ENCODE data around the gene SLC16A2.

The SLC16A2 gene

DNA sequence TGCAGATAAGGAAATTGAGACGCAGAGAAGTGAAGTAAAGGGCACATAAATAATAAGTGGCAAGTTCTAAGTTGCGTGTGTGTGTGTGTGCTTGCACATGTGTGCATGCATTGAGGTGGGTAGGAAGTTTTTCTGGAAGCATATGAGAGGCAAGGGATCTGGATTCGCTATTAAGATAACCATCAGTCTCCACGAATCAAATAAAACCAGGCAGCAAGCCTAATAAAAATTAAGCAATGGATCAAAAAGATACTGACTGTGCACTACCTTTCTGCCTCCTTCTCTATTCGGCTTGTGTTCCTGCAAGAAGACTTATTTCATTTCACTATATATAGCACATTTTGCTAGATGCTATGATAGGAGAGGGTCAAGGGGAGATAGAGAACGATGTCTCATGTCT lies 23.8 kb downstream of the SLC16A2 start:
- no peak for DNase-seq
- ATAC-seq (ENCODE audit: insufficient read depth, low read depth): no peak
- H3K27me3 ChIP-seq (ENCODE audit: insufficient read depth, low read length, poor library complexity): no peaks in the 10 kb centered on the region
- no peak overlapping the region for H2AFZ ChIP-seq (ENCODE audit: low read depth, low read length)
- H3K79me2 ChIP-seq (ENCODE audit: insufficient read depth, low read length): no peaks in the 10 kb centered on the region
- no peaks in the 10 kb centered on the region for H4K20me1 ChIP-seq (ENCODE audit: insufficient read depth, low read length)
- H3K9me3 ChIP-seq (ENCODE audit: insufficient read depth, low read length, severe bottlenecking): no peaks in the 10 kb centered on the region
- no peak overlapping the region for H3K4me3 ChIP-seq (ENCODE audit: low read depth in 1 of 2, low read length in 2 of 2)
- TF ChIP-seq EZH2 (IDR thresholded peaks at IDR 0.05; ENCODE audit: borderline replicate concordance, low read depth, low read length, severe bottlenecking): no peak
- TF ChIP-seq, protein P1, sequence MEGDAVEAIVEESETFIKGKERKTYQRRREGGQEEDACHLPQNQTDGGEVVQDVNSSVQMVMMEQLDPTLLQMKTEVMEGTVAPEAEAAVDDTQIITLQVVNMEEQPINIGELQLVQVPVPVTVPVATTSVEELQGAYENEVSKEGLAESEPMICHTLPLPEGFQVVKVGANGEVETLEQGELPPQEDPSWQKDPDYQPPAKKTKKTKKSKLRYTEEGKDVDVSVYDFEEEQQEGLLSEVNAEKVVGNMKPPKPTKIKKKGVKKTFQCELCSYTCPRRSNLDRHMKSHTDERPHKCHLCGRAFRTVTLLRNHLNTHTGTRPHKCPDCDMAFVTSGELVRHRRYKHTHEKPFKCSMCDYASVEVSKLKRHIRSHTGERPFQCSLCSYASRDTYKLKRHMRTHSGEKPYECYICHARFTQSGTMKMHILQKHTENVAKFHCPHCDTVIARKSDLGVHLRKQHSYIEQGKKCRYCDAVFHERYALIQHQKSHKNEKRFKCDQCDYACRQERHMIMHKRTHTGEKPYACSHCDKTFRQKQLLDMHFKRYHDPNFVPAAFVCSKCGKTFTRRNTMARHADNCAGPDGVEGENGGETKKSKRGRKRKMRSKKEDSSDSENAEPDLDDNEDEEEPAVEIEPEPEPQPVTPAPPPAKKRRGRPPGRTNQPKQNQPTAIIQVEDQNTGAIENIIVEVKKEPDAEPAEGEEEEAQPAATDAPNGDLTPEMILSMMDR (IDR thresholded peaks at IDR 0.05; ENCODE audit: borderline replicate concordance, extremely low read depth, low read length, poor library complexity, severe bottlenecking): no peak
- no peak overlapping the region for H3K4me2 ChIP-seq (ENCODE audit: insufficient read depth, low read length)
- H3K4me1 ChIP-seq (ENCODE audit: insufficient read depth, low read length): peaks cover 9% of the 10 kb centered on the region
- H3K36me3 ChIP-seq (ENCODE audit: insufficient read depth, low read length): no peaks in the 10 kb centered on the region
- no peak overlapping the region for H3K27ac ChIP-seq (ENCODE audit: low read length)
- no peak overlapping the region for H3K9ac ChIP-seq (ENCODE audit: low read depth, low read length)

GRCh38 chrX:74446876-74447275 lies 25.6 kb downstream of the SLC16A2 start:
- no peaks in the 10 kb centered on the region for H4K20me1 ChIP-seq (ENCODE audit: insufficient read depth, low read length)
- H3K4me1 ChIP-seq (ENCODE audit: insufficient read depth, low read length): peaks cover 9% of the 10 kb centered on the region
- ATAC-seq (ENCODE audit: insufficient read depth, low read depth) (no peak), DNase-seq (no peak)
- no peak overlapping the region for H2AFZ ChIP-seq (ENCODE audit: low read depth, low read length)
- H3K36me3 ChIP-seq (ENCODE audit: insufficient read depth, low read length): no peaks in the 10 kb centered on the region
- H3K27me3 ChIP-seq (ENCODE audit: insufficient read depth, low read length, poor library complexity): no peaks in the 10 kb centered on the region
- H3K79me2 ChIP-seq (ENCODE audit: insufficient read depth, low read length): no peaks in the 10 kb centered on the region
- H3K9me3 ChIP-seq (ENCODE audit: insufficient read depth, low read length, severe bottlenecking): no peaks in the 10 kb centered on the region
- TF ChIP-seq, protein P1 (IDR thresholded peaks at IDR 0.05; ENCODE audit: borderline replicate concordance, extremely low read depth, low read length, poor library complexity, severe bottlenecking): no peak
- TF ChIP-seq EZH2 (IDR thresholded peaks at IDR 0.05; ENCODE audit: borderline replicate concordance, low read depth, low read length, severe bottlenecking): no peak
- no peak overlapping the region for H3K27ac ChIP-seq (ENCODE audit: low read length)
- no peak overlapping the region for H3K4me2 ChIP-seq (ENCODE audit: insufficient read depth, low read length)
- no peak overlapping the region for H3K9ac ChIP-seq (ENCODE audit: low read depth, low read length)
- H3K4me3 ChIP-seq (ENCODE audit: low read depth in 1 of 2, low read length in 2 of 2): no peak overlapping the region

DNA sequence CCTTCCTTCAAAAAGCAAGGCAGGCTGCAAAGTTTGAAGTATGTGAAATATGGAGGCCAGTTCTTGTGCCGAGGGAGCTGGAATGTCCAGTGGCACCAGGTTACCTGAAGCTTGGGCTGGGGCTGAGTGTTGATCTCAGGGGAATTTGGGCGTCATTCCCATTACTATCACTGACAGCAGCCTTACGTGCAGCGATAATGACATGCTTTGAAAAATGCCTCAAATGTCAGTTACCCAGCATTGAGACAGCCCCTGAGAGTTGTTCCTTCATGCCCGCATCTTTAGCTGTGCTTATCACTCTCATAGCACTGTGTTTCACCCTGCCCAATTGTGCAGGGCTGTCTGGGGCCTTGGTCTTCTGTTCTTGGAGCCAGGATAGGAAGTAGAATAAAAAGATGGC lies 27.4 kb downstream of the SLC16A2 start:
- H2AFZ ChIP-seq (ENCODE audit: low read depth, low read length): no peak overlapping the region
- no peaks in the 10 kb centered on the region for H3K27me3 ChIP-seq (ENCODE audit: insufficient read depth, low read length, poor library complexity)
- H3K4me1 ChIP-seq (ENCODE audit: insufficient read depth, low read length): peaks cover 9% of the 10 kb centered on the region
- no peak overlapping the region for H3K9ac ChIP-seq (ENCODE audit: low read depth, low read length)
- no peaks in the 10 kb centered on the region for H3K36me3 ChIP-seq (ENCODE audit: insufficient read depth, low read length)
- H3K4me2 ChIP-seq (ENCODE audit: insufficient read depth, low read length): no peak overlapping the region
- H3K9me3 ChIP-seq (ENCODE audit: insufficient read depth, low read length, severe bottlenecking): no peaks in the 10 kb centered on the region
- ATAC-seq (ENCODE audit: insufficient read depth, low read depth): no peak
- DNase-seq: no peak
- H3K27ac ChIP-seq (ENCODE audit: low read length): no peak overlapping the region
- TF ChIP-seq, protein P1 (IDR thresholded peaks at IDR 0.05; ENCODE audit: borderline replicate concordance, extremely low read depth, low read length, poor library complexity, severe bottlenecking): no peak
- TF ChIP-seq EZH2 (IDR thresholded peaks at IDR 0.05; ENCODE audit: borderline replicate concordance, low read depth, low read length, severe bottlenecking): no peak
- H4K20me1 ChIP-seq (ENCODE audit: insufficient read depth, low read length): no peaks in the 10 kb centered on the region
- no peaks in the 10 kb centered on the region for H3K79me2 ChIP-seq (ENCODE audit: insufficient read depth, low read length)
- H3K4me3 ChIP-seq (ENCODE audit: low read depth in 1 of 2, low read length in 2 of 2): no peak overlapping the region

Measured in DND-41 (cell line).